Common myeloid progenitor, CD34-positive (primary cell): Measurements from ENCODE around the gene SERTAD3.
A peak's percentile ranks its signal among the peaks of the same experiment; 100 is the strongest.
"Not testable (repeated sequence)": the region's sequence is repeated elsewhere in the genome, so short reads cannot be mapped to it uniquely, and the experiment has no call there.

Experiments
- CTCF ChIA-PET: fragments of 350-600 bp; sonication (Branson Sonifier 250); formaldehyde crosslinking; loops from one replicate; lab custom pipeline; 2021; ENCODE audit warnings: antibody characterized with exemption; lab: Charles Lee
- POLR2A ChIA-PET: fragments of 350-600 bp; sonication (Branson Sonifier 250); formaldehyde crosslinking; loops from one replicate; lab custom pipeline; 2021; ENCODE audit warnings: antibody characterized with exemption; lab: Charles Lee
- DNase-seq, 3 donors: peaks; one replicate each; pipeline versions ENCODE4 v3.0.0 to v3.0.0-alpha.2; 2013
- H3K27ac ChIP-seq, 2 experiments: 1 replicate in 1 of 2; 2 replicates in 1 of 2; pipeline ENCODE4 v1.7.0; 2013; ENCODE audit warnings: inconsistent platforms in 2 of 2, low read length in 2 of 2, mild to moderate bottlenecking in 2 of 2, low read depth in 1 of 2, moderate library complexity in 1 of 2; ENCODE audit not compliant: severe bottlenecking in 2 of 2, insufficient read depth in 1 of 2, poor library complexity in 1 of 2
- H3K27me3 ChIP-seq, 5 experiments: replicated peaks in 2 of 5; 1 replicate in 3 of 5; 2 replicates in 2 of 5; pipeline versions ENCODE4 v1.6.1 to v1.7.0; 2013; ENCODE audit warnings: low read length in 4 of 5, mild to moderate bottlenecking in 2 of 5, moderate library complexity in 2 of 5, inconsistent platforms in 1 of 5; ENCODE audit not compliant: insufficient read depth in 5 of 5, control insufficient read depth in 4 of 5
- H3K36me3 ChIP-seq, 4 experiments: 1 replicate in 2 of 4; 2 replicates in 2 of 4; pipeline versions ENCODE4 v1.6.1 to v1.7.0; 2013; ENCODE audit warnings: low read length in 3 of 4, control low read depth in 1 of 4, mild to moderate bottlenecking in 1 of 4; ENCODE audit not compliant: control insufficient read depth in 4 of 4, insufficient read depth in 4 of 4
- H3K4me1 ChIP-seq, 4 experiments: 1 replicate in 3 of 4; 2 replicates in 1 of 4; pipeline versions ENCODE4 v1.6.1 to v1.7.1; 2013; ENCODE audit warnings: low read length in 3 of 4, mild to moderate bottlenecking in 3 of 4, control low read depth in 1 of 4, inconsistent platforms in 1 of 4, moderate library complexity in 1 of 4; ENCODE audit not compliant: control insufficient read depth in 4 of 4, insufficient read depth in 4 of 4; ENCODE audit errors: control extremely low read depth in 1 of 4
- H3K4me3 ChIP-seq, 7 experiments: 1 replicate in 4 of 7; 2 replicates in 3 of 7; pipeline versions ENCODE4 v1.5.1 to v1.7.0; 2013; ENCODE audit warnings: mild to moderate bottlenecking in 7 of 7, low read length in 6 of 7, moderate library complexity in 6 of 7, inconsistent platforms in 2 of 7, low read depth in 2 of 7, control low read depth in 1 of 7; ENCODE audit not compliant: insufficient read depth in 4 of 7, control insufficient read depth in 1 of 7; ENCODE audit errors: extremely low read depth in 1 of 7
- H3K9me3 ChIP-seq, 5 experiments: 1 replicate in 4 of 5; 2 replicates in 1 of 5; pipeline versions ENCODE4 v1.6.1 to v1.7.1; 2013; ENCODE audit warnings: low read length in 4 of 5, mild to moderate bottlenecking in 2 of 5, inconsistent platforms in 1 of 5, low read depth in 1 of 5, moderate library complexity in 1 of 5; ENCODE audit not compliant: control insufficient read depth in 4 of 5, insufficient read depth in 2 of 5; ENCODE audit errors: control extremely low read depth in 1 of 5
- WGBS: methylation state at CpG from one replicate; pipeline ENCODE4 v1.1.5; 2013; ENCODE audit not compliant: insufficient coverage; 5-methylcytosine and 5-hydroxymethylcytosine counted together

Gene SERTAD3

GRCh38 chr19:40465557-40466218 lies 21.6 kb upstream of the SERTAD3 start, which contains the start of gene BLVRB:
BLVRB (minus strand) TSS chr19:40465745; CDS start chr19:40465688, 57 bp downstream.
- ChIA-PET CTCF (interaction anchor here (0.7 to 4.2 kb wide), 14 partner anchors 12 to 169 kb away, joined by 3 to 38 read pairs (median 4); partner anchors contain the start of genes LTBP4 and SERTAD1), POLR2A (interaction anchor here (0.9 to 1.1 kb wide), 2 partner anchors 22 to 33 kb away, joined by 3 read pairs; no protein-coding TSS in a partner anchor)
- no peaks in the 10 kb centered on the region for H3K9me3 ChIP-seq
- DNase-seq, result peak; percentile 99
- H3K27me3 ChIP-seq, result peaks cover 0 to 27% (median 12%) of the 10 kb centered on the region in 5 experiments
- no peaks in the 10 kb centered on the region for H3K36me3 ChIP-seq
- WGBS, result 0% methylated on average over 47 of the region's 54 CpGs
- H3K27ac ChIP-seq, result peak within 1 kb of the TSS in 1 of 2 experiments; percentile 80
- peak within 1 kb of the TSS; percentile 38 to 81 (median 73) for H3K4me3 ChIP-seq
- peaks cover 5 to 36% (median 28%) of the 10 kb centered on the region in 4 experiments for H3K4me1 ChIP-seq

GRCh38 chr19:40465025-40465556 lies 21.0 kb upstream of the SERTAD3 start:
- DNase-seq, result peak; percentile 46 to 87 (median 86)
- peaks cover 5 to 36% (median 28%) of the 10 kb centered on the region in 4 experiments for H3K4me1 ChIP-seq
- H3K9me3 ChIP-seq, result no peaks in the 10 kb centered on the region
- no peaks in the 10 kb centered on the region for H3K36me3 ChIP-seq
- peak overlapping the region; percentile 38 to 81 (median 73) for H3K4me3 ChIP-seq
- CTCF ChIA-PET, result interaction anchor here (0.7 to 4.2 kb wide), 17 partner anchors 11 to 169 kb away, joined by 3 to 38 read pairs (median 3); partner anchors contain the start of genes LTBP4 and SERTAD1
- peaks cover 0 to 27% (median 12%) of the 10 kb centered on the region in 5 experiments for H3K27me3 ChIP-seq
- H3K27ac ChIP-seq, result peak overlapping the region in 1 of 2 experiments; percentile 80
- 9% methylated on average over 10 of the region's 11 CpGs for WGBS
- POLR2A ChIA-PET, result interaction anchor here (0.9 to 1.1 kb wide), 2 partner anchors 22 to 33 kb away, joined by 3 read pairs; no protein-coding TSS in a partner anchor

GRCh38 chr19:40464059-40465024 lies 20.2 kb upstream of the SERTAD3 start:
- peak overlapping the region in 1 of 2 experiments; percentile 80 for H3K27ac ChIP-seq
- CTCF ChIA-PET, result interaction anchor here (0.6 to 4.2 kb wide), 19 partner anchors 11 to 170 kb away, joined by 3 to 38 read pairs (median 3); partner anchors contain the start of gene LTBP4
- peak; percentile 75 to 86 (median 82) for DNase-seq

GRCh38 chr19:40463587-40464037 lies 19.5 kb upstream of the SERTAD3 start:
- H3K27ac ChIP-seq, result peak overlapping the region in 1 of 2 experiments; percentile 80
- POLR2A ChIA-PET, H3K36me3 ChIP-seq, H3K9me3 ChIP-seq, DNase-seq, H3K4me3 ChIP-seq: not testable (repeated sequence)
- 82% methylated on average over 6 of the region's 12 CpGs for WGBS
- H3K4me1 ChIP-seq, result peaks cover 5 to 36% (median 28%) of the 10 kb centered on the region in 4 experiments
- H3K27me3 ChIP-seq, result peaks cover 0 to 24% (median 12%) of the 10 kb centered on the region in 5 experiments
- CTCF ChIA-PET, result interaction anchor here (0.6 to 4.2 kb wide), 15 partner anchors 10 to 159 kb away, joined by 3 to 38 read pairs (median 3); partner anchors contain the start of gene LTBP4

More at GRCh38 chr19:40464059-40465024, 20.2 kb upstream of the SERTAD3 start:
- H3K27me3 ChIP-seq, result peaks cover 0 to 27% (median 12%) of the 10 kb centered on the region in 5 experiments
- peaks cover 5 to 36% (median 28%) of the 10 kb centered on the region in 4 experiments for H3K4me1 ChIP-seq
- WGBS, result 25% methylated on average over 8 of the region's 11 CpGs
- POLR2A ChIA-PET, result interaction anchor here (1.0 to 1.1 kb wide), 2 partner anchors 18 to 34 kb away, joined by 3 read pairs; no protein-coding TSS in a partner anchor
- H3K4me3 ChIP-seq, result peak overlapping the region in 6 of 7 experiments; percentile 3 to 81 (median 74)
- H3K9me3 ChIP-seq, result no peaks in the 10 kb centered on the region
- H3K36me3 ChIP-seq, result no peaks in the 10 kb centered on the region

- H3K9me3 ChIP-seq, result no peaks in the 10 kb centered on the region
- ChIA-PET CTCF (interaction anchor here (0.7 to 4.2 kb wide), 3 partner anchors 8 to 70 kb away, joined by 3 to 38 read pairs (median 4); no protein-coding TSS in a partner anchor), POLR2A (no interaction called here)
- 51% methylated on average over 6 of the region's 7 CpGs for WGBS
- H3K4me3 ChIP-seq, result no peak overlapping the region
- H3K27ac ChIP-seq, result no peak overlapping the region
- peaks cover 0 to 8% (median 3%) of the 10 kb centered on the region in 5 experiments for H3K27me3 ChIP-seq
- H3K4me1 ChIP-seq, result peaks cover 5 to 35% (median 23%) of the 10 kb centered on the region in 4 experiments
- DNase-seq, result peak in 2 of 3 donors; percentile 22 to 33
- H3K36me3 ChIP-seq, result peaks cover 0 to 5% (median 2%) of the 10 kb centered on the region in 4 experiments
These were observed 17.6 kb upstream of the SERTAD3 start for GRCh38 chr19:40461669-40462221.

GRCh38 chr19:40460185-40460584 lies 16.1 kb upstream of the SERTAD3 start:
- Histone ChIP-seq H3K27ac (no peak overlapping the region), H3K4me3 (no peak overlapping the region), H3K9me3 (no peaks in the 10 kb centered on the region), H3K36me3 (peaks cover 0 to 5% (median 3%) of the 10 kb centered on the region in 4 experiments), H3K27me3 (no peaks in the 10 kb centered on the region), H3K4me1 (peaks cover 5 to 22% (median 11%) of the 10 kb centered on the region in 4 experiments)
- no peak for DNase-seq
- ChIA-PET POLR2A (no interaction called here), CTCF (no interaction called here)
- 100% methylated on average over 2 of the region's 3 CpGs for WGBS
